Measurements from ENCODE around the gene EPHB2. TPM values are rescaled to one million over a fixed set of nuclear protein-coding genes. Genes with fewer than 3 reads are reported as not detected.

The EPHB2 gene
- total RNA-seq, 1 donor from 2014 or later, result not detected

DNA sequence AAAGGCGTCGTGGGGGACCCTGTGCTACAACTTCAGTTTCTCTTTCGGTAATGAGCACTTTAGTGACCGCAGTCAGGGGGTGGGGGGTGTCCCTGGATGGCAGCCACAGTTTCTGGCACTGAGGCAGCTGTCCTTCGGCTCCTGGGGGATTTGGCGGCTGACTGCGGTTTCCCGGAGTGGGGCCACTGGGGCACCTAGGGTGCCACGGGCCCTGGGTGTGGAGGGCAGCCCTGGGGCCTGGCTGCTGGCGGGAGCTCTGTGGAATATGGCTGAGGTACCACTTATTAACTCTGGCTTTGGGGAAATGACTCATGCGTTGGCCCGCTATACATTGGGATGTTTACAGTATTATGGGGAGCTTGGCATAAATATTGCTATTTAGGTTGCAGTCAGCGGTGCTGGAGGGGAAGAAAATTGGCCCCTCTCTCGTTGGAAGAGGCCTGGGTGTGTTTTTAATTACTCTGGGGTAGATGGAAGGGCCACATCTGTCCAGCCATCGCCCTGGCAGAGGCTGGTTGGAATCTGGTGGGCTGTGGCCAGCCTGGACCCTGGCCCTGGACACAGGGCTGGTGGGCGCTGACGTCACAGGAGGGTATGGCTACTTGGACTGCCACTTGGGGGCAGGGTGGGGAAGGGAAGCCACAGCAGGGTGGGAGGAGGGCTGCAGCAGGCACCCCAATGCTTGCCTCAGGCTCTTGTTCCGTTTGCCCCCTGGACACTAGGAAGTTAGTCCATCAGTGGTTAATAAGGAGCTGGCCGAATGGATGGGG, 2.0 kb downstream of the EPHB2 start:
- no peak for DNase-seq (ENCODE audit: low spot score)
- Mint-ChIP-seq H3K4me3 (ENCODE audit: low read depth) (no peak overlapping the region), H3K27ac (no peak overlapping the region), H3K27me3 (ENCODE audit: low read depth) (peaks cover 49% of the 10 kb centered on the region), H3K36me3 (ENCODE audit: low read depth) (no peaks in the 10 kb centered on the region), H3K9me3 (no peaks in the 10 kb centered on the region), H3K4me1 (ENCODE audit: low read depth) (peaks cover 3% of the 10 kb centered on the region)
- intact Hi-C loops (cut with micrococcal nuclease), result no loop called here

GRCh38 chr1:22714455-22714854, 3.8 kb downstream of the EPHB2 start:
- H3K9me3 Mint-ChIP-seq, result no peaks in the 10 kb centered on the region
- H3K4me3 Mint-ChIP-seq (ENCODE audit: low read depth), result no peak overlapping the region
- DNase-seq (ENCODE audit: low spot score), result no peak
- intact Hi-C loops (cut with micrococcal nuclease), result no loop called here
- H3K27ac Mint-ChIP-seq, result no peak overlapping the region
- H3K27me3 Mint-ChIP-seq (ENCODE audit: low read depth), result peaks cover 36% of the 10 kb centered on the region
- no peaks in the 10 kb centered on the region for H3K36me3 Mint-ChIP-seq (ENCODE audit: low read depth)
- H3K4me1 Mint-ChIP-seq (ENCODE audit: low read depth), result peaks cover 3% of the 10 kb centered on the region

- peaks cover 26% of the 10 kb centered on the region for H3K27me3 Mint-ChIP-seq (ENCODE audit: low read depth)
- no peaks in the 10 kb centered on the region for H3K4me1 Mint-ChIP-seq (ENCODE audit: low read depth)
- no peak overlapping the region for H3K27ac Mint-ChIP-seq
- no peak overlapping the region for H3K4me3 Mint-ChIP-seq (ENCODE audit: low read depth)
- H3K9me3 Mint-ChIP-seq, result no peaks in the 10 kb centered on the region
- H3K36me3 Mint-ChIP-seq (ENCODE audit: low read depth), result no peaks in the 10 kb centered on the region
- no peak for DNase-seq (ENCODE audit: low spot score)
- intact Hi-C loops (cut with micrococcal nuclease), result no loop called here
Observed at GRCh38 chr1:22717037-22717760, 6.6 kb downstream of the EPHB2 start.

DNA sequence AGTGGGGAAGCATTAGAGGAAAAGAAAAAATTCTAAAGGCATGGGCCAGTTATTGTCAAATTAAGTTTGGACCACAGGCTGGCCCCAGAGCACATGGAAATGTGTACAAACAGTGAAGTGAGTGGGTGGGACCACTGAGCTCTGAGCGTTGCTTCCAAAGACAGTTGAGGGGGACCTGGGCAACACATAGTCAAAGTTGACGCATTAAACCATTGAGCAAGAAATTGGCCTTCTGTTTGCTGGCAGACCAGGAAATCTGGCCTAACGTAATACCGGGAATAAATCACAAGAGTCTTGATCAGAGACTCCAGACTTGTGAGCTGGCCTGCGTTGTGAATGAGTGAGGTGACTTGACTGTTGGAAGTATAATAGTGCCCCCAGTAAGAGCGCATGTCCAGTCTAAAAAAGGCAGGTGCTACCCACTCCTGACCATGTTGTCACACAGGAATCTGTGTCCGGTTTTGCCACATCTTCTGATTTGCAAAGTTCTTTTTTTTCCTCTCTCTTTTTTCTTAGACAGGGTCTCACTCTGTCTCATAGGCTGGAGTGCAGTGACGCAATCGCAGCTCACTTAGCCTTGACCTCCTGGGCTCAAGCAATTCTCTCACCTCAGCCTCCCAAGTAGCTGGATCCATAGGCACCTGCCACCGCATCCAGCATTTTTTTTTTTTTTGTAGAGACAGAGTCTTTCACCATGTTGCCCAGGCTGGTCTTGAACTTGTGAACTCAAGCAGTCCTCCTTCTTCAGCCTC, 10.7 kb downstream of the EPHB2 start:
- intact Hi-C loops (cut with micrococcal nuclease), result no loop called here
- Mint-ChIP-seq H3K27me3 (ENCODE audit: low read depth) (peaks cover 8% of the 10 kb centered on the region), H3K4me3 (ENCODE audit: low read depth) (no peak overlapping the region), H3K27ac (no peak overlapping the region), H3K9me3 (no peaks in the 10 kb centered on the region), H3K36me3 (ENCODE audit: low read depth) (no peaks in the 10 kb centered on the region), H3K4me1 (ENCODE audit: low read depth) (no peaks in the 10 kb centered on the region)
- DNase-seq (ENCODE audit: low spot score), result no peak

DNA sequence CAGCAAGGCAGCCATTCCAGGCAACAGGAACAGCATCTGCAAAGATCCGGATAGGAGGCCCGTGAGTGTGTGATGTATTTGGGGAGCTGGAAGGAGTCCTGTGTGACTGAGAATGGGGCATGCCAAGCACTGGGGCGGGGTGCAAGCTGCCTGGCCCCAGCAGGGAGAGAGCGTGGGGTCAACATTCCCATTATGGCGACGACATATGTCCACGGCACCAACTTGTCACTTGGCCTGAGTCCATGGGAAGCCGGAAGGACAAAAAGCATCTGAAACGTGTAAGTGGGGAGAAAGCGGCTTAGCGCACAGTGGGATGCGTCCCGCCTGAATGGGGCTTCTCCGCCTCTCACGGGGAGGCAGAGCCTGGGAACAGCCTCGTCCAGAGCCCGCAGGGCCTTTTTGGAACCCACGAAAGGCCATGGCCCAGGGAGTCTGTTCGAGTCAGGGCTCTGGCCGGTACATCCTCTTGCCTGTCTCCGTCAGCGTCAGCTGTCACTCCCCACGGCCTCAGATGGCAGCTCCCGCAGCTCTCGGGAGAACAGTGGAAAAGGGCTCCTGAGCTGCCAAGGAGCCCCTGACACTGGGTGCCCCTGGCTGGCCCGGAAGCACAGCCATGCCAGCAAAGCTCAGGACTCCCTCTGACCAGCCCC, 12.4 kb downstream of the EPHB2 start:
- no peak overlapping the region for H3K27ac Mint-ChIP-seq
- H3K36me3 Mint-ChIP-seq (ENCODE audit: low read depth), result no peaks in the 10 kb centered on the region
- no peaks in the 10 kb centered on the region for H3K4me1 Mint-ChIP-seq (ENCODE audit: low read depth)
- intact Hi-C loops (cut with micrococcal nuclease), result no loop called here
- no peaks in the 10 kb centered on the region for H3K9me3 Mint-ChIP-seq
- DNase-seq (ENCODE audit: low spot score), result no peak
- peaks cover 8% of the 10 kb centered on the region for H3K27me3 Mint-ChIP-seq (ENCODE audit: low read depth)
- no peak overlapping the region for H3K4me3 Mint-ChIP-seq (ENCODE audit: low read depth)

DNA sequence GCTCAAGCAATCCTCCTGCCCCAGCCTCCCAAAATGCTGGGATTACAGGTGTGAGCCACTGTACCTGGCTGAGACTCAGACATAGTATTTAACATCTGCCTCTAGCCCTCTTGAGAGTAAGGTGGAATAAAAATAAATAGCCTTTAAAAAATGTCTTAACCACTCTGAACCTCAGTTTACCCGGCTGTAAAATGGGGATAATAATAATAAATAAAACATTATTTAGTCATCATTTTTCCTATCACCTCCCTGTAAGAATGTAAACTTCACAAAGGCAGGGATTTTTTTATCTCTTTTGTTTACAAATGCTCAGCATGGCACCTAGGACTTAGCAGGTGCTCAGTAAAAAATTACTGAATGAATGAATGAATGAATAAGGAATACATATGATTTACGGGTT, 17.2 kb downstream of the EPHB2 start:
- Mint-ChIP-seq H3K36me3 (ENCODE audit: low read depth) (no peaks in the 10 kb centered on the region), H3K9me3 (no peaks in the 10 kb centered on the region), H3K27me3 (ENCODE audit: low read depth) (peaks cover 8% of the 10 kb centered on the region), H3K4me3 (ENCODE audit: low read depth) (no peak overlapping the region), H3K4me1 (ENCODE audit: low read depth) (no peaks in the 10 kb centered on the region), H3K27ac (no peak overlapping the region)
- intact Hi-C loops (cut with micrococcal nuclease), result no loop called here
- DNase-seq (ENCODE audit: low spot score), result no peak

DNA sequence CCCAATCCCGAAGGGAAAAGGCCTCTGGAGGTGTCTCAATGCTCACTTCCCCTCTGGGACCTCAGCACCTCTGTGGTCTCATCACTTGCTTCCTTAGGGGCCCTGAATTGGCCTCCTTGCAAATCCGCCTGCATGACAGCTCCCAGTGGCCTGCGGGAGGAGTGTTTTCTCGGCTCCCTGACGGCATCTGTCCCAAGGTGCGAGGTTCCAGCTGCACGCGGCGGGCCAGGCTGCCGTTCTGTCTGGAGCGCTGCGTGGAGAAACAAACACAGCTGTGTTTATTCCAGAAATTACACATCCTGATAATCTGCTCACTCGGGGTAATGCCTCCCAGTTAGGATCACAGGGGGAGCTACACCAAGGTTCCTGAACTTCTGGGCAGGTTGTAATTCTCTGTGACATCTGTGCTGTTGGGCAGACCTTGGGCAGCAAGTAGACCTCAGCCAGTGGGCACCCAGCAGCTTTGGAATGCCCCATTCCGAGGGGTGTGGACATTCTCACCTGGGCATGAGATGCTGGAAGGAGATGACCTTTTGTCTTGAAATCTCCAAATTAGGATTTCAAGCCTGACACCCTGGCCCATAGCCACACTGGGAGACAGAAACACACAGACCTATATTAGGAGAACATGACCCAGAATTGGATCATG, 18.2 kb downstream of the EPHB2 start:
- H3K4me1 Mint-ChIP-seq (ENCODE audit: low read depth), result no peaks in the 10 kb centered on the region
- peaks cover 8% of the 10 kb centered on the region for H3K27me3 Mint-ChIP-seq (ENCODE audit: low read depth)
- no peak overlapping the region for H3K27ac Mint-ChIP-seq
- no peak overlapping the region for H3K4me3 Mint-ChIP-seq (ENCODE audit: low read depth)
- no peak for DNase-seq (ENCODE audit: low spot score)
- H3K36me3 Mint-ChIP-seq (ENCODE audit: low read depth), result no peaks in the 10 kb centered on the region
- no peaks in the 10 kb centered on the region for H3K9me3 Mint-ChIP-seq
- intact Hi-C loops (cut with micrococcal nuclease), result no loop called here

- intact Hi-C loops (cut with micrococcal nuclease), result no loop called here
- peaks cover 8% of the 10 kb centered on the region for H3K27me3 Mint-ChIP-seq (ENCODE audit: low read depth)
- no peak overlapping the region for H3K27ac Mint-ChIP-seq
- no peaks in the 10 kb centered on the region for H3K36me3 Mint-ChIP-seq (ENCODE audit: low read depth)
- no peaks in the 10 kb centered on the region for H3K4me1 Mint-ChIP-seq (ENCODE audit: low read depth)
- H3K4me3 Mint-ChIP-seq (ENCODE audit: low read depth), result no peak overlapping the region
- H3K9me3 Mint-ChIP-seq, result no peaks in the 10 kb centered on the region
- no peak for DNase-seq (ENCODE audit: low spot score)
Observed at GRCh38 chr1:22729400-22729773, 18.7 kb downstream of the EPHB2 start.

DNA sequence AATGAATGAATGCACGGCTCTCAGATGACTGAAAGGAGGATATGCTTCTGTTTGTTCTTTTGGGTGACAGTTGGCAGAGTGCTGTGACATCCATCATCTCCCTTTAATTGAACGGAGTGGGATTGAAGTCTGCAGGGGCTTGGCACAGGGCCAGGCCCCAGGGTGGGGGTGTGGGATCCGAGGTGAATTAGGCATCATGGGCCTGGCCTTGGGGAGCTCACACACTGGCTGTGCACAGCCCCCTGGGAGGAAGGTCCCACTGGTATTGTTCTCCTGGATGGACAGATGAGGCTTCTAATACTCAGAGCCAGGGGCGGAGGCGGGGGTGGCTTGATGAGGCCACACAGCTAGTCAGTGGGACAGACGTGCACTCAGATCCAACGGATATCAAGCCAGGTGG, 19.3 kb downstream of the EPHB2 start:
- H3K36me3 Mint-ChIP-seq (ENCODE audit: low read depth), result no peaks in the 10 kb centered on the region
- H3K4me1 Mint-ChIP-seq (ENCODE audit: low read depth), result no peaks in the 10 kb centered on the region
- no peak overlapping the region for H3K27ac Mint-ChIP-seq
- H3K4me3 Mint-ChIP-seq (ENCODE audit: low read depth), result no peak overlapping the region
- intact Hi-C loops (cut with micrococcal nuclease), result no loop called here
- no peak for DNase-seq (ENCODE audit: low spot score)
- no peaks in the 10 kb centered on the region for H3K9me3 Mint-ChIP-seq
- H3K27me3 Mint-ChIP-seq (ENCODE audit: low read depth), result peaks cover 7% of the 10 kb centered on the region

DNA sequence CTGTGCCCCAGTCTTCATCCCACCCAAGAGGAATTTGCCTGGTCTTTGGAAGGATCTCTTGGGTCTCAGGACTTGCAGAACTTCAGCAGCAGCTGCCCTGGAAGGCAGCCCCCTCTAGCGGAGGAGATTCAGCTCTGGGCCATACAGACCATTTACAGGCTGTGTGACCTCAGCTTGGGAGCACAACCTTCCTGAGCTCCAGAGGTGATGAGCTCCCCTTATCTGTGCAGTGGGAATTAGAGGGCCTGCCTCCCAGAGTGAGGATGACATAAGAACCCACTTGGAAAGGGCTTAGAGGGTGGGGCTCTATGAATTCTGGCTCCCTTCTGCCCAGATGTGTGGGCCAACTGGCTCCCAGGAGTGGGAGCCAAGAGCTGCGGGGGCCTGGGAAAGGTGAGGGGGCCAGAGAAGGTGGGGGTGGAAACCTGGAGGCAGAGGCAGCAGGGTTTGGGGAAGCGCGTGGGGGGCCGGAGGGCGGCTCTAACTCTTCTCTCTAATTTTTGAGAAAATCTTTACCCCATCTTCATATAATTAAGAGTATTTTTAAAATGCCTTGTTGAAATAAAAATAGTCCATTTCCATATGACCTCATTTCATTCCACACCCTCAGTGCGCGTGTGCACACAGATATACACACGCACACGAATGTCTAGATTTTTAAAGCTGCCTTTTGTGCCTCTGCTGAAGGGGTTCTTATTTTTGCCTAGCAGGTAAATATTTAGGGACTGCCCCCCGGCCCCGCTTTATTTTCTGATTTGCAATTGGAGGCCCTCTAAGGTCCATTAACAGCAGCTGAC, 21.5 kb downstream of the EPHB2 start:
- Mint-ChIP-seq H3K4me3 (ENCODE audit: low read depth) (no peak overlapping the region), H3K4me1 (ENCODE audit: low read depth) (no peaks in the 10 kb centered on the region), H3K9me3 (no peaks in the 10 kb centered on the region), H3K27me3 (ENCODE audit: low read depth) (no peaks in the 10 kb centered on the region), H3K27ac (no peak overlapping the region), H3K36me3 (ENCODE audit: low read depth) (no peaks in the 10 kb centered on the region)
- intact Hi-C loops (cut with micrococcal nuclease), result no loop called here
- DNase-seq (ENCODE audit: low spot score), result no peak

- DNase-seq (ENCODE audit: low spot score), result no peak
- H3K4me1 Mint-ChIP-seq (ENCODE audit: low read depth), result no peaks in the 10 kb centered on the region
- H3K4me3 Mint-ChIP-seq (ENCODE audit: low read depth), result no peak overlapping the region
- peaks cover 1% of the 10 kb centered on the region for H3K27me3 Mint-ChIP-seq (ENCODE audit: low read depth)
- intact Hi-C loops (cut with micrococcal nuclease), result no loop called here
- H3K36me3 Mint-ChIP-seq (ENCODE audit: low read depth), result no peaks in the 10 kb centered on the region
- H3K27ac Mint-ChIP-seq, result no peak overlapping the region
- H3K9me3 Mint-ChIP-seq, result no peaks in the 10 kb centered on the region
Observed at GRCh38 chr1:22733643-22734042, 23.0 kb downstream of the EPHB2 start.

Measured in activated T-helper 2 cell treated with anti-CD3 and anti-CD28 coated beads, Interferon-gamma antibody, Interleukin-2, Interleukin-4, amounts not matched to agents 10 μg/mL and 5 μg/mL and 100 μg/mL, durations not matched to agents 14 hours and 24 hours and 36 hours (primary cell).